Endothelial cell of umbilical vein (primary cell): Measurements from ENCODE around the gene CCDC93. TPM values are rescaled to one million over a fixed set of nuclear protein-coding genes. Genes with fewer than 3 reads are reported as not detected.

Experiments used
- polyA plus RNA-seq, 4 experiments: library from polyadenylated mRNA; depleted of rRNA in 3 of 4; stranded (reverse) in 3 of 4; unstranded in 1 of 4; fragments of >200 nt; gene quantifications; 2 replicates each; pipeline versions ENCODE4 v1.2.1 to v1.2.3, GENCODE V29; 2011 to 2012; ENCODE audit warnings: missing spikeins in 1 of 4
- small RNA-seq: library from RNA; depleted of rRNA; stranded (forward); fragments of <200 nt; gene quantifications from one replicate; pipeline ENCODE3, GENCODE V24; 2012; ENCODE audit warnings: low replicate concordance, low read depth; ENCODE audit not compliant: insufficient read depth, insufficient read length
- total RNA-seq: library from RNA; stranded (reverse); gene quantifications from 2 replicates; pipeline ENCODE4 v1.2.3, GENCODE V29; 2021

The CCDC93 gene
- total and polyA plus RNA-seq, 2 donors (not counting 3 experiments of a cell fraction or from before 2014, with no cell fraction given): 13.8 to 35.1 TPM

Small RNA genes lying within 50 kb of the gene (small RNA-seq; reads per million reads assigned to genes)
- gene RN7SL111P: not detected

Other genes with a start within 250 kb of the CCDC93 start
- gene DDX18, start 199.4 kb downstream of the CCDC93 start, total RNA-seq: 47.8 and 50.4 TPM in 2 replicates
- 15.6 and 15.8 TPM in 2 replicates for gene DDX18, start 199.4 kb downstream of the CCDC93 start, polyA plus RNA-seq
- 19.7 and 26.9 TPM in 2 replicates for gene INSIG2, start 74.4 kb upstream of the CCDC93 start, total RNA-seq
- 17.5 and 24.1 TPM in 2 replicates for gene INSIG2, start 74.4 kb upstream of the CCDC93 start, polyA plus RNA-seq